GM21717 (cell line): ENCODE results near the gene ENTHD1.
"Not testable (repeated sequence)": the region's sequence is repeated elsewhere in the genome, so short reads cannot be mapped to it uniquely, and the experiment has no call there.

ENCODE experiments used
- ATAC-seq: cut with Tn5 transposase; IDR thresholded peaks from one replicate; pipeline ENCODE4 v1.9.1; 2021; ENCODE audit warnings: mild to moderate bottlenecking, moderate library complexity; ENCODE audit not compliant: unreplicated experiment

ENTHD1 gene

GRCh38 chr22:39851606-39852315 is 41.8 kb downstream of the ENTHD1 start:
- no peak for ATAC-seq

- no peak for ATAC-seq
Observed at GRCh38 chr22:39847477-39847876, 46.1 kb downstream of the ENTHD1 start.

GRCh38 chr22:39846539-39846938 is 47.0 kb downstream of the ENTHD1 start:
- not testable (repeated sequence) for ATAC-seq

- ATAC-seq = no peak
Observed at GRCh38 chr22:39845529-39845928, 48.0 kb downstream of the ENTHD1 start.

- ATAC-seq = no peak
Observed at GRCh38 chr22:39839917-39840510, 53.5 kb downstream of the ENTHD1 start.

- ATAC-seq = no peak
Observed at GRCh38 chr22:39839204-39839603, 54.4 kb downstream of the ENTHD1 start.

- ATAC-seq = no peak
Observed at GRCh38 chr22:39833610-39834009, 60.0 kb downstream of the ENTHD1 start.

GRCh38 chr22:39833093-39833492 is 60.5 kb downstream of the ENTHD1 start:
- no peak for ATAC-seq

- ATAC-seq = no peak
Observed at GRCh38 chr22:39832627-39833074, 60.9 kb downstream of the ENTHD1 start.

- no peak for ATAC-seq
Observed at GRCh38 chr22:39825661-39826102, 67.9 kb downstream of the ENTHD1 start.

- no peak for ATAC-seq
Observed at GRCh38 chr22:39821008-39821407, 72.6 kb downstream of the ENTHD1 start.

- ATAC-seq = no peak
Observed at GRCh38 chr22:39820256-39820655, 73.3 kb downstream of the ENTHD1 start.

GRCh38 chr22:39819429-39819828 is 74.1 kb downstream of the ENTHD1 start:
- no peak for ATAC-seq

GRCh38 chr22:39818094-39818493 is 75.5 kb downstream of the ENTHD1 start:
- no peak for ATAC-seq

GRCh38 chr22:39815932-39816331 is 77.6 kb downstream of the ENTHD1 start:
- ATAC-seq = no peak

- ATAC-seq = no peak
Observed at GRCh38 chr22:39814899-39815298, 78.7 kb downstream of the ENTHD1 start.

- no peak for ATAC-seq
Observed at GRCh38 chr22:39809772-39810557, 83.6 kb downstream of the ENTHD1 start.

GRCh38 chr22:39808081-39808480 is 85.5 kb downstream of the ENTHD1 start:
- no peak for ATAC-seq

- no peak for ATAC-seq
Observed at GRCh38 chr22:39806109-39806508, 87.5 kb downstream of the ENTHD1 start.

- no peak for ATAC-seq
Observed at GRCh38 chr22:39805117-39805516, 88.4 kb downstream of the ENTHD1 start.

- ATAC-seq = no peak
Observed at GRCh38 chr22:39802682-39803081, 90.9 kb downstream of the ENTHD1 start.
